ENCODE data around the gene BCKDHA. TPM values are rescaled to one million over a fixed set of nuclear protein-coding genes. Genes with fewer than 3 reads are reported as not detected.
A peak's percentile ranks its signal among the peaks of the same experiment; 100 is the strongest.
"Not testable (repeated sequence)": the region's sequence is repeated elsewhere in the genome, so short reads cannot be mapped to it uniquely, and the experiment has no call there.

Gene BCKDHA
- total and polyA plus RNA-seq, 2 donors (not counting 3 experiments of a cell fraction or from before 2014, with no cell fraction given), result 16.5 to 50.4 TPM

- BruUV-seq (replicated peaks), result no TSS peak
- FAIRE-seq (peak; percentile 95), DNase-seq (ENCODE audit: low read depth, low spot score) (peak; percentile 82)
- no peaks in the 10 kb centered on the region for H3K27me3 ChIP-seq (ENCODE audit: control insufficient read depth in 2 of 2, insufficient read depth in 2 of 2, low read length in 2 of 2)
- H3K4me2 ChIP-seq (ENCODE audit: insufficient read depth, low read length), result peak overlapping the region; percentile 41
- intact Hi-C loops (cut with micrococcal nuclease) (no loop called here), dilution Hi-C loops (cut with MboI; ENCODE audit: extremely low pct_ligation_motif_present, low sequenced_read_pairs) (no loop called here)
- H3K9me3 ChIP-seq (replicated peaks; ENCODE audit: control insufficient read depth, insufficient read depth, low read length), result no peaks in the 10 kb centered on the region
- H3K79me2 ChIP-seq (ENCODE audit: control insufficient read depth, insufficient read depth, low read length), result peaks cover 32% of the 10 kb centered on the region
- H2AFZ ChIP-seq (ENCODE audit: low read depth, low read length), result peak overlapping the region; percentile 64
- no peaks in the 10 kb centered on the region for H3K9me1 ChIP-seq (replicated peaks; ENCODE audit: control insufficient read depth, extremely low read depth, insufficient read depth, low read length)
- H3K36me3 ChIP-seq (ENCODE audit: control insufficient read depth in 2 of 2, extremely low read depth in 1 of 2, insufficient read depth in 2 of 2, low read length in 2 of 2), result no peaks in the 10 kb centered on the region
- peaks cover 20% of the 10 kb centered on the region for H3K4me1 ChIP-seq (ENCODE audit: control insufficient read depth, extremely low read depth, insufficient read depth, low read length)
- H4K20me1 ChIP-seq (replicated peaks; ENCODE audit: control insufficient read depth, extremely low read depth, insufficient read depth, low read length), result no peaks in the 10 kb centered on the region
- H3K4me3 ChIP-seq (replicated peaks in 1 of 3; ENCODE audit: insufficient read depth in 1 of 3, low read depth in 1 of 3, low read length in 3 of 3), result no peak overlapping the region
- TF ChIP-seq GATA2 (IDR thresholded peaks at IDR 0.05; ENCODE audit: insufficient read depth, insufficient read length, low read depth, low read length) (peak; percentile 98), JUN (IDR thresholded peaks at IDR 0.05; ENCODE audit: borderline replicate concordance, insufficient read depth, insufficient read length, low read depth) (peak; percentile 69), FOS (IDR thresholded peaks at IDR 0.05; ENCODE audit: borderline replicate concordance, insufficient read depth, low read length) (peak; percentile 89), POLR2AphosphoS5 (IDR thresholded peaks at IDR 0.05; ENCODE audit: insufficient read depth, low read depth, low read length) (peak; percentile 84)
- TF ChIP-seq, protein P1, sequence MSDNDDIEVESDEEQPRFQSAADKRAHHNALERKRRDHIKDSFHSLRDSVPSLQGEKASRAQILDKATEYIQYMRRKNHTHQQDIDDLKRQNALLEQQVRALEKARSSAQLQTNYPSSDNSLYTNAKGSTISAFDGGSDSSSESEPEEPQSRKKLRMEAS (IDR thresholded peaks at IDR 0.05; ENCODE audit: insufficient read depth, insufficient read length), result no peak
- peak overlapping the region; percentile 94 for H3K27ac ChIP-seq (ENCODE audit: insufficient read depth, low read depth, low read length)
- POLR2A ChIA-PET, result interaction anchor here (0.6 to 1.5 kb wide), 3 partner anchors 59 to 1415 kb away, joined by 3 to 5 read pairs (median 3); partner anchors contain the start of genes B3GNT8 and DMAC2
- CTCF ChIA-PET, result interaction anchor here (0.9 to 1.6 kb wide), 7 partner anchors 11 to 63 kb away, joined by 3 to 7 read pairs (median 4); no protein-coding TSS in a partner anchor
- H3K9ac ChIP-seq (replicated peaks; ENCODE audit: extremely low read depth, insufficient read depth, low read length), result peak overlapping the region; percentile 28
Measured at GRCh38 chr19:41367848-41368301, 29.7 kb upstream of the BCKDHA start.

- H3K4me2 ChIP-seq (ENCODE audit: insufficient read depth, low read length), result no peak overlapping the region
- H3K4me1 ChIP-seq (ENCODE audit: control insufficient read depth, extremely low read depth, insufficient read depth, low read length), result peaks cover 19% of the 10 kb centered on the region
- H3K27me3 ChIP-seq (ENCODE audit: control insufficient read depth in 2 of 2, insufficient read depth in 2 of 2, low read length in 2 of 2), result no peaks in the 10 kb centered on the region
- ChIA-PET CTCF (interaction anchor here (1.6 kb wide), 1 partner anchor 61 kb away, joined by 4 read pairs; no protein-coding TSS in a partner anchor), POLR2A (no interaction called here)
- H3K36me3 ChIP-seq (ENCODE audit: control insufficient read depth in 2 of 2, extremely low read depth in 1 of 2, insufficient read depth in 2 of 2, low read length in 2 of 2), result no peaks in the 10 kb centered on the region
- H3K9me3 ChIP-seq (replicated peaks; ENCODE audit: control insufficient read depth, insufficient read depth, low read length), result no peaks in the 10 kb centered on the region
- no peaks in the 10 kb centered on the region for H3K9me1 ChIP-seq (replicated peaks; ENCODE audit: control insufficient read depth, extremely low read depth, insufficient read depth, low read length)
- peaks cover 29% of the 10 kb centered on the region for H3K79me2 ChIP-seq (ENCODE audit: control insufficient read depth, insufficient read depth, low read length)
- no peak overlapping the region for H3K9ac ChIP-seq (replicated peaks; ENCODE audit: extremely low read depth, insufficient read depth, low read length)
- BruUV-seq (replicated peaks), result no TSS peak
- TF ChIP-seq EZH2 (IDR thresholded peaks at IDR 0.05; ENCODE audit: borderline replicate concordance, low read depth, low read length, severe bottlenecking) (no peak), JUN (IDR thresholded peaks at IDR 0.05; ENCODE audit: borderline replicate concordance, insufficient read depth, insufficient read length, low read depth) (no peak)
- dilution Hi-C loops (cut with MboI; ENCODE audit: extremely low pct_ligation_motif_present, low sequenced_read_pairs), result no loop called here
- intact Hi-C loops (cut with micrococcal nuclease), result no loop called here
- no peak for DNase-seq (ENCODE audit: low read depth, low spot score)
- no peak overlapping the region for H2AFZ ChIP-seq (ENCODE audit: low read depth, low read length)
- FAIRE-seq, result no peak
- no peak overlapping the region for H3K4me3 ChIP-seq (replicated peaks in 1 of 3; ENCODE audit: insufficient read depth in 1 of 3, low read depth in 1 of 3, low read length in 3 of 3)
- no peak overlapping the region for H3K27ac ChIP-seq (ENCODE audit: insufficient read depth, low read depth, low read length)
- H4K20me1 ChIP-seq (replicated peaks; ENCODE audit: control insufficient read depth, extremely low read depth, insufficient read depth, low read length), result no peaks in the 10 kb centered on the region
Measured at GRCh38 chr19:41369769-41370168, 27.8 kb upstream of the BCKDHA start.

DNA sequence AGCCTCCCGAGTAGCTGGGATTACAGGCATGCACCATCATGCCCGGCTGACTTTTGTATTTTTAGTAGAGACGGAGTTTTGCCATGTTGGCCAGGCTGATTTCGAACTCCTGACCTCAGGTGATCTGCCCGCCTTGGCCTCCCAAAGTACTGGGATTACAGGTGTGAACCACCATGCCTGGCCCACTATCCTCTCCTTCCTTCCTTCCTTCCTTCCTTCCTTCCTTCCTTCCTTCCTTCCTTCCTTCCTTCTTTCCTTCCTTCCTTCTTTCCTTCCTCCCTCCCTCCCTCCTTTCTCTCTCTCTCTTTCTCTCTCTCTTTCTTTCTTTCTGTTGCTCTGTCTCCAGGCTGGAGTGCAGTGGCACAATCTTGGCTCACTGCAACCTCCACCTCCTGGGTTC, 26.5 kb upstream of the BCKDHA start:
- Histone ChIP-seq H3K4me1 (ENCODE audit: control insufficient read depth, extremely low read depth, insufficient read depth, low read length) (peaks cover 18% of the 10 kb centered on the region), H3K79me2 (ENCODE audit: control insufficient read depth, insufficient read depth, low read length) (peaks cover 21% of the 10 kb centered on the region)
- H3K27ac ChIP-seq (ENCODE audit: insufficient read depth, low read depth, low read length); H3K9me1 ChIP-seq (replicated peaks; ENCODE audit: control insufficient read depth, extremely low read depth, insufficient read depth, low read length); H3K27me3 ChIP-seq (ENCODE audit: control insufficient read depth in 2 of 2, insufficient read depth in 2 of 2, low read length in 2 of 2); H2AFZ ChIP-seq (ENCODE audit: low read depth, low read length); H3K4me3 ChIP-seq (replicated peaks in 1 of 3; ENCODE audit: insufficient read depth in 1 of 3, low read depth in 1 of 3, low read length in 3 of 3); intact Hi-C loops (cut with micrococcal nuclease); H3K36me3 ChIP-seq (ENCODE audit: control insufficient read depth in 2 of 2, extremely low read depth in 1 of 2, insufficient read depth in 2 of 2, low read length in 2 of 2); H3K4me2 ChIP-seq (ENCODE audit: insufficient read depth, low read length); BruUV-seq (replicated peaks); dilution Hi-C loops (cut with MboI; ENCODE audit: extremely low pct_ligation_motif_present, low sequenced_read_pairs); H3K9ac ChIP-seq (replicated peaks; ENCODE audit: extremely low read depth, insufficient read depth, low read length); H4K20me1 ChIP-seq (replicated peaks; ENCODE audit: control insufficient read depth, extremely low read depth, insufficient read depth, low read length); H3K9me3 ChIP-seq (replicated peaks; ENCODE audit: control insufficient read depth, insufficient read depth, low read length); FAIRE-seq; DNase-seq (ENCODE audit: low read depth, low spot score): not testable (repeated sequence)
- CTCF ChIA-PET, result interaction anchor here (0.7 kb wide), 1 partner anchor 18 kb away, joined by 3 read pairs; no protein-coding TSS in a partner anchor
- POLR2A ChIA-PET, result interaction anchor here (0.6 kb wide), 1 partner anchor 37 kb away, joined by 3 read pairs; no protein-coding TSS in a partner anchor

Measured in endothelial cell of umbilical vein (primary cell).